Effector CD4-positive, alpha-beta T cell (primary cell): ENCODE measurements around the gene RERG.

ENCODE experiments used
- DNase-seq: peaks from one replicate; pipeline ENCODE4 v3.0.0-alpha.2; 2020

Gene RERG

DNA sequence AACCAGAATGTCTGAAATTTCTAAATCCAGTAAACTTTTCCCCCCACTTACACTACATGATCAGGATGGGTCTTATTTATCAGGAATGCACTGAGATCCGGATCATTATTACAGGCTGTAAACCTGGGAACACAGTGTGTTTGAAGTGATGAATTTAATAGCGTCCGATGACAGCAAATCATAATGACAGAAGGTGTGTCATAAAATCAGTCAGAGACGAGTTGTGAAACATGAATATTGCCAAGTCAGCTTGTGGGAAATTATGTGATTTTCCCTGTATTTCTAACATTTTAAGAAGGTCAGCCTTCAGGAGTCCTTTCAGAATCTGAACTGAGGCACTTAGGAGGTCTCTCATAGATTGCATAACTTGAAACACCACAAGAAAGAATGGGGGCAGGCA, 36.7 kb downstream of the RERG start:
- DNase-seq: no peak

DNA sequence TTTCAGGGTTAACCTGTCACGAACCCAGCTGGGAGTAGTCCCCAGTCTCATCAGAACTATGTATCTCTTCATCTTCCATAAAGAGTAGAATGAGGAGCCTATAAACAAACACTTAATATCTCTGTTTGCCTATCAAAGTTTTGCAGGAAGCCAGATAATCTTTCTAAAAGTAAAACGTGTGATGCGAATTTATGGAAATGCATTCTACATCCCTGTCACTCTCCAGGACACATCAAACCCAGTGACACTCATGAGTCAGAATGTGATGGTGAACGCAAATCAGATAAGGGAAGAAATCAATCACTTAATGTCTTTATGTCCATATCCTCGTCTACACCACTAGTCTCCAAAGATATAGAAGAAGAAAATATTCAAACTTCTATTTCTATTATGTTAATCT, 37.4 kb downstream of the RERG start:
- DNase-seq: no peak

DNA sequence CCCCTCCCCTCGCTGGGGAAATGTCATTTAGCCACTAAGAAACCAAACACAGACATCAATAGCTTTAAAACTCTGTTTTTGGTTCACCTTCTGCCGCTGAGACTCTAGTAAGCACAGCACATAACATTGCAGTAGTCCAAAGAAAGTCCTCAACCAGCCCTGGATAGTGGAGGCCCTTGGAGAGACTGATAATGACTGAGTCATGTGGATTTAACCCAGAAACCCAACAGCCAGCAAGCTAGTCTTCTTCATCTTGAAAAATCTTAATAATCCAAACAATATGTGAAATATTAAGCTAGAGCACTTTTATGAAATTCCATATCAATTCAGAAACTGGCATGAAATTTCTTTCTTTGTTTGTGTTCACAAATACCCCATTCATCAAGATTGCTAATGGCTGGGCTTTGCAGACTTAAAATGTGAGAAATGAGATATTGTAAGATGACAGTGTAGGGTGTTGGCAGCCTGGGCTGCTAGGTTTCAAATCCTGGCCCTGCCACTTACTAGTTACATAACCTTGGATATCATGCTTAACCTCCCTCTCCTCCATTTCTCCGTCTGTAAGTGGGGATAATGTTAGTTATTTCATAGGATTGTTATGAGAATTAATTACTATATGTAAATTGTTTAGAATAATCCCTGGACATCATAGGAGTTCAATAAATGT, 40.1 kb downstream of the RERG start:
- no peak for DNase-seq

DNA sequence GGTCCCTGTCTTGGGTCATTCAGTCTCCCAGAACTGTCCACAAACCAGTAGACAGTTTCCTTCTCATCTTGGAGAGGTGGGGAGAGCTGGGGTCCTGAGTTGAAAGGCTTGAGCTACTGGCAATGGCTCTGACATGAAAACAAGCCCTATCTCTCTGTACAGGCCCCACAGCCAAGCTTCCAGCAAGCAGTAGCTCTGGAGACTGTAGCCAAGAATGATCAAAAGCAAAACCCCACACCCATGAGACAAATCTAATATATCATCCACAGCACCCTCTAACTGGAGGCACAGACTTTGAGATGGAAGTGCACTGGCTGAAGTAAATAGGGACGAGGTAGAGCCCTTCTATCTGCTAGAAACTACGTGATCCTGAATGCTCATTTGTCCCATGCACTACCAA, 40.9 kb downstream of the RERG start:
- DNase-seq: no peak

DNA sequence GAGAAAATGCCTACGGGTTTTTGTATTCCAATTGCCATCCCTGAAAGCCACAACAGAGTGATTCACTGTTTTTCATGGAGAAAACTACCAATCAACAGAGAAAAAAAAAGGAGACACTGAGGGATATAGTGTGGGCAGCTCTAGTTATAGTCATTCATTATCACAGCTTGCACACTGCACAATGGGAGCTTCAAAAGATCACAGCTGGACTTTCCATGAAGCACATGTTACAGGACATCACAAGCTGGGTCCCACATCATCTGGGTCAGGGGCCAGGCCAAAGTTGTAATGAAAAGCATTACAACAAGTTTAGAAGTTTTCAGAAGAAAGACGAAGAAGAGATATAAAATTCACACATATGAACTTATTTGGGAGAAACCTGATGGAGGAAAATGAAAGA, 41.5 kb downstream of the RERG start:
- no peak for DNase-seq

DNA sequence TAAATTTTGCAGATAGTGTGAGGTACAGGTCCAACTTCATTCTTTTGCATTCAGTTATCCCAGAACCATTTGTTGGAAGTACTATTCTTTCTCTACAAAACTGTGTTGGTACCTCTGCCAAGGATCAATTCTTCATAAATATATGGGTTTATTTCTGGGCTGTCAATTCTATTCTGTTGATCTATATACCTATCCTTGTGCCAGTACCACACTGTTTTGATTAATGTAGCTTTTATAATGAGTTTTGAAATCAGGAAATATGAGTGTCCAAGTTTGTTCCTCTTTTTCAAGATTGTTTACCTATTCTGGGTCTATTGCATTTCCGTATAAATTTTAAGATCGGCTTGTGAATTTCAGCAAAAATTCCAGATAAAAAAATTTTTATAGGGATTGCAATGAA, 48.1 kb downstream of the RERG start:
- DNase-seq: no peak

DNA sequence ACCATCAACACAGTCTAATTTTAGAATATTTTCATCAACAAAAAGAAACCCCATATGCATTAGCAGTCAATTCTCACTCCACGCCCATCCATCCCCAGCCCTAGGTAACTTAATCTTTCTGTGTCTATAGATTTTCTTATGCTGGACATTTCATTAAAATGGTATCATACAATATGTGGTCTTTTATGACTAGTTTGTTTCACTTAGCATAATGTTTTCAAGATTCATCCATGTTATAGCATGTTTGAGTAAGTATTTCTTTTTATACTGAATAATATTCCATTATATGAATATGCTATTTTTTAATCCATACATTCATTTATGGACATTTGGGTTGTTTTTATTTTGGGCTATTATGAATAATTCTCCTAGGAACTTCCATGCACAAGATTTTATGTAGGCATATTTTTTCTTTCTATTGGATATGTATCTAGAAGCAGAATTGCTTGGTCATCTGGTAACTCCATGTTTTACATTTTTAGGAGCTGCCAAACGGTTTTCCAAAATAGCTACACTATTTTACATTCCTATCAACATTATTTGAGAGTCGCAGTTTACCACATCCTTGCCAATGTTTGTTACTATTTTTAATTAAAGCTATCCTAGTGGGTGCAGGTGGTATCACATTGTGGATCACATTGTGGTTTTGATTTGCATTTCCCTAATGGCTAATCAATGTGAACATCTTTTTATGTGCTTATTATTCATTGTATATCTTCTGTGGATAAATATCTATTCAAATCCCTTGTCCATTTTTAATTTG, 49.0 kb downstream of the RERG start:
- DNase-seq: no peak

DNA sequence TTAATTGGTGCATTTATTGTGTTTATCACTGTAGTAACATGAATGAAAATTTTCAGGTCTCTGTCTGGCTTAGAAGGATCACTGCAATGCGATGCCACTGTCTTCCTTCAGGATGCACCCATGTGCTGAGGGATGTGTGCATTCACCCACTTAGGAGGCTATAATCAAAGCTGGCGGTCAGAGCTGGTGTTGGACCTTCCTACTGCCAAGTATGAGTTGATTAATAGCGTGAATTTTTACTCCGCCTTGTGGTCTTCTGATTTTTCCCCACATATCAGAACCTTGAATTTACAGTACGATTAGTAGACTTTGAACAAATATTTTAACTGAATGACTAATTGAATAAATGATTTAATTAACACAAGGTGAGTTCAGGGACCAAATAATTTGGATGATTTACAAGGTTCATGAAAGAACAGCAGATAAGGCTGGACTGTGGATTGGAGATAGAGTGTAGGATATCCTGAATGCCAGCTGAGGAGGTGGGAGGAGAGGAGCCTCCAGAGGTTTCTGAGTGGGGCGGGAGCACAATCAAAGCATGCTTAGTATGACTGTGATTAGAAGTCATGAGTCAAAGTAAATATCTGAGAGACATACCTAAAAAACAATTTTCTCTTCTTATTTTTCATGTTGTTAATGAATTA, 50.1 kb downstream of the RERG start:
- DNase-seq: no peak

DNA sequence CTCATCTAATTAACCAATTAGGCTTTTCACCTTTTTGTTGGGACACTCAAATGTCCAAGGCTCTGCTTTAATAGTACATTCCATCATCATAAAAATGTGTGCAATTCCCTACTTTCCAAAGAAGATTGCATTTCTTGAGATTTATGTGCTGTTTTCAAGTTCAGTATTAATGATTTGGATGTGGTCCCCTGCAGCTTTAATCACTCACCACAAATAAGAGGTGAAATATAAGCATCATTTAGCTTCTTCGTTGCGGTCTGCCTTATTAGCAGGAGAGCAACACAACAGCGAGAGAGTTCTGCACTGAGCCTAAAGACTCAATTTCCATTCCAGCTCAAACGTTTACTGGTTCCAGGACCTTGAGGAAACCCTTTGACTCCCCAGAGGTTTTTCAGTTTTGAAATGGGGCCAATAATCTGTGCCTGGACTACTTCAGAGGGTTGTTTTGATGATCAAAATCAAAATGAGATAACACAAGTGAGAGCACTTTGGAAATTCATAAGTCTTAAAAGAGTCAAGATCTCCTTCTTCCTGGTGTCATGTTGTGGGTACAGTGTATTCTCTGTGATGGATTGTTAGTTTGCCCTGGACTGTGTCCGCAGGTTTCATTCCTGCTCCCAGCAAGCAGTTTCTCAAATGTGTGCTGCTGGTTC, 53.1 kb downstream of the RERG start:
- DNase-seq: no peak

DNA sequence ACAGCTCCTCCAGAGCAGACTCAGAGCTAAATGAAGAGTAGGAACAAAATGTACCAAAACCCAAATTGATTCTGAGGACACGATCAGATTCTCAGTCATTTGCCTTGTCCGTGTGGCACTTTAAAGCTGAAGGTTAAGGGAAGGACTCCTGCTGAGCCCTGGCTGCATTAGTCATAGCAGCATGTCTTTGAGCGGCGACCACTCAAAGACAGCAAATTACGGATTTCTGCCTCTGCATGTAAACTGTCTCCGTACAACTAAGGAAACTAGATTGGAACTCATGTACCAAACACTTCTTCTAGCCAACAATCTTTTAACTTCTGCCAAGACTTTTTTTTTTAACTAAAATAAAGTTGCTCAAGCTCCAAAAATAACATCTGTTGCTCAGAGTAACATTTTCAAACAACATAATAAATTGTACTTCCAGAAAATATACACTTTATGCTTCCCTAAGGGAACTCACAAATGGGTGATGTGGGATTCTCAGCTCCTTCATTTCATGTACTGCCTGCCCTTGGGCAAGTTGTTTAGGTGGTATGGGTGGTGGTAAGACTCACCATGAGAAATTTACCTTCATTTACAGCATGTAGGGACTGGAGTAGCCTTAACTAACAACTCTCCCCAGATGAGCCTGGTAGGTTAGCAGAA, 56.1 kb downstream of the RERG start:
- DNase-seq: no peak

DNA sequence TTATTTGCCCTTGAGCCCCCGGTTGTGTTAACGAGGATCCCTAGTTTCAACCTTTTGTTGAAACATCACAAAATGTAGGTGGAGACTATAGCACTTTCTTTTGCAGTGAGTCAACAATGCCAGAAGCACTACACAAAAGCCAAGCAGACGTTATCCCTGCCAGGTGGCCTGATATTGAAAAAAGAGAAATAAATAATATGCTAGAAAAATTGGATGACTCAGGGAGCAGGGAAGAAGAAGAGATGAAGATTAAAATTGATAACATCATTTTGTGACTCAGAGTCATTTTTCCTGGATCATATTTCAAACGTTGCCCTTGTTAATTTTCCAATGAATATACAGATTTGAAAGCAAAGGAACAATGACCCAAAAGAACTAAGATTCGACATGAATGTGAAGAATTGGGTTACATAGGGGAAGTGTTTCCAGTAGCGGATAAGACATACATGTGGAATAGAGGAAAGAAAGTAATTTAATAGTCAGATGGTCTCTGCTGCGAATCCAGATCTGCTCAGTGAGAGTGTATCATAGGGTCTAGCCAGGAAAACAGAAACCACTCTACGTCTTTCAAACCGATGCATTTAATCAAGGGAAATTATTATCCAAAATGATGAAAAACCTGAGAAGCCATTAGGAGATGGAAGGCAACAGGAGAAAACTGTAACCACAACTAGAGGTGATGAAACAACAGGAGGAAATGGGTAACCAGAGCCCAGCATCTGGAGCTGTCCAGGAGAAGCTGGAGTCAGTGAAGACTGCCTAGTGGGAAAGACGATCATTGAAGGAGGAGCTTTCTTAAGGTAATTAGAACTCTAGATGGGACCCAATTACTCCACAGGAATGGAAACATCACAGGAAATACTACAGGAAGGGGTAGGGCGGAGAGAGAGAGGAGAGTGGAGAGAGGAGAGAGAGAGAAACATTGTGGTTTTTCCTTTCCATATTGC, 57.9 kb downstream of the RERG start:
- DNase-seq: no peak

DNA sequence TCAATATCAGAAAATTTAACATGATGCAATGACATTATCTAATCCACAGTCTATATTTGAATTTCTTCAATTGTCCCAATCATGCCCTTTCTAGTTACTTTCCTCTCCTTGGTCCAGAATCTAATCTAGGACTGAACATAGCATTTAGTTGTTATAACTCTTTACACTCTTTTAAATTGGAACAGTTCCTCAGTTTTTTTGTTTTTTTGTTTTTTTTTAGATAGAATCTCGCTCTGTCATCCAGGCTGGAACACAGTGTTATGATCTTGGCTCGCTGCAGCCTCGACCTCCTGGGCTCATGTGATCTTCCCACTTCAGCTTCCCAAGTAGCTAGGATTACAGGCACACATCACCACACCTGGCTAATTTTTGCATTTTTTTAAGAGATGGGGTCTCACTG, 63.1 kb downstream of the RERG start:
- no peak for DNase-seq

DNA sequence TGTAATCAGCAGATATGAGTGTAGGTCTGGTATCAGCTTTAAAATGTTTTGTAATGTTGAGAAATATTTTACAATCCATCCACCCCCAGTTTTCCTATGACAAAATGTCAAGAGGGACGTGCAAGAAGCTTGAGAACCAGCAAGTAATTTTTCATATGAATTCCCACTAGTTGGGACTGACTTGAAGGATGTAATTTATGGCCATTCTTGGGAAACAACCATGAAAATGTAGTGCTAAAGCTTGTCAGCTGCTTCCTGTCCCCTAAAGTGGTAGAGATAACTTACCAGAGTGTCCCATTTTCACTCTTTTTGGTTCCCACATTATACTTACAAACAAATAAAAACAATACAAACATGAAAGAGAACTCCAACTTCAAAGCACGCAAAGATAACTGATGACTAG, 63.9 kb downstream of the RERG start:
- no peak for DNase-seq

DNA sequence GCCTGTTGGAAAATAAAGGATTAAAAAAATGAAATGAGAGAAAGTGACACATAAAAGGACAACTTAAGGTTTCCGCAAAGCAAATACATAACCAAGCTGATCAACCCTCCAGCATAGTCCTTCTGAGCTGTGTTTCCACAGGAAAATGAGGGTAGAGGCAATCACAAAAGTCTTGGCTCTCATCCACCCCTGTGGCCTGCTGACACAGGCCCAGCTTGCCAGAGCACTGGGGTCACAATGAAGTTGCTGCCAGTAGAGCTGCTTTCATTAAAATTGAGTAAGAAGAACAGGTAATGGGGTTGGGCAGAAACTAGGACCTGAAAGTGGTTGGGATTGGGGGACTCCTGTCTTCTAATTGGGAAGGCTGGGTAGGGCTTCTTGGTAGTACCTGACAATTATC, 65.9 kb downstream of the RERG start:
- no peak for DNase-seq

DNA sequence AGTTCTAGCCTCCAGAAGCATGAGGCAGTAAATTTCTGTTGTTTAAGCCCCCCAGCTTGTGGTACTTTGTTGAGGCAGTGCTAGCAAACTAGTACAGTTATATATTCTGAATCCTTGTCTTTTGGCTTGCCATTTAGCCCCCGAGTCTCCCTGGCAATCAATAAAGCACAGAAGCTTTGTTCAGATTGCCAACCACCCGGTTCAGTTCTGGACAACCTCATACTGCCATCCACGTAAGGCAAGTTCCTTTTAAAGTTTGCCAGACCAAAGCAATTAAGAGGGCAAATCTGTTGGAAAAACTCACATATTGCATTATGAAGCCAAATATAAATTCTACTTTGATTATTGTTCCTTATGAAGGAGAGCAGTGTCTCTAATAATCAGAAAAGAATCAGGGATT, 67.1 kb downstream of the RERG start:
- DNase-seq: no peak

DNA sequence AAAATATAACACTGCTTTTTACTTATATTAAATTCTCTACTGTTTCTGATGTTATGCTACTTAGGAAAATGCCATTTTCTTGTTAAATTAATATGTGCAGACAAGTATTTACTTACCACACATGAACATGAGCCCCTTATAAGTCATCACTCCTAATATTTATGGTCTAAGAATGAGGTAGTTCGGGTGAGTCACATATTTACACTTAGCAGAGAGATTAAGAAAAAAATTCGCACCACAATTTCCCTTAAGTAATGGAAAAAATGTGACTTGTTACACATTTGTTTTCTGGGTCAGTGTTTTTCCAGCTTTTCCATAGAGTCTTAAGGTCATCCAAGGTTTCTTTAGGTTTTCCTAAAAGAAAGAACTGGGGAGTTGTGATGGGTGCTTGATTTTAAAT, 68.3 kb downstream of the RERG start:
- no peak for DNase-seq

DNA sequence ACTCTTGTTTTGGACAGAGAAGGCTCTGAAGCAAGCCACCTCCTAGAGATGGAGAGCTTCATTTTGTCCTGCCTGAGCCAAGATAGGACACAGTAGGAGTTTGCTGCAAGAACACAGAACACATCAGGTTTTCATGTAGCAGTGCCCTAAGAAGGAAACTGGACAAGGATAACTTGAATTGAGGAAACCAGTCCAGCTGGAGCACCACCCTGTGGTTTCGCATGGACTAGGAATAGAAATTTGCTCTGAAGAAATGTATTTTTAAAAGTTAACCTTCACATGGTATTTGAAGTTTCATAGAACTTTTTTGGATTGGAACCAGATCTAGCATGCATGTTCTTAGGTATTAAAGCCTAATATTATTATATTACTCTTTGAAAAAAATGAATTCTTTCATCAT, 68.8 kb downstream of the RERG start:
- no peak for DNase-seq

DNA sequence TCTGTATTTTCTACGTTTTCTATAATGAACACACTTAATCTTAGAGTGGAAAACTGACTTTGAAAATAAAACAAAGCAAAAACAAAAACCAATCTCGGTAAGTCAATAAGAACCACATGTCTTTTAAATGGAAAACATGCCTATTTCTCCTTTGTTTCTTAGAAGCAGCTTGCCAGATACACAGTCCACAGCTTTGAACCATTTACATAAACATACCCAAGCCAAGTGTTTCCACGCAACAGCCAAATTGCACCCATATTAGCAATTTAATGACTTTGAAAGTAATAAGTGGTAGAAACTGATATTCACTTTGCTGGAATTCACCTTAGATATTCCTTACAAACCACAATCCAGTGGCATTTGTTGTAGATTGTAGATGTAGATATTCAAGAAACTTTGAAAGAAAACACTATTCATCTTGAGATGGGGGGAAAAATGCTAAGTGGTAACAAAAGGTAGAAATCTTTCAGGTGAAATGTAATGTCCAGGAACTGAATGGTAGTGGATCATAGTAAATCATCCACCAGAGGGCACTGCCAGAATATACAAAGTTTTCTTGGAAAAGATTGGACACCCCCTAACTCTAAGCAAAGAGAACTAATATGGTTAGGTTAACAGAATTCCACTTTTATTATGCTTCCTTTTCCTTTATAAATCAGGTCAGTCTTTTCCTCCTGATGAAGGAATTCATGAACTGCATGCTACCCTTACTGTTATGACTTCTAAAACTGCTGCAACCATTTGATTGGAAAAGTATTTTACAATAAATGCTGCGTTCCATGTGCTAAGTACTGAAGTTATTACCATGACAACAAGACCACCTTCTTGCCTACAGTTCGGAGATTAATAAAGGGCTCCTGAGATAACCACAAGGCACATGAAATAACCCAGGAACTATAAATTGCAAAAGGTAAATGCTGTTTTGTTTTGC, 69.8 kb downstream of the RERG start:
- DNase-seq: no peak

DNA sequence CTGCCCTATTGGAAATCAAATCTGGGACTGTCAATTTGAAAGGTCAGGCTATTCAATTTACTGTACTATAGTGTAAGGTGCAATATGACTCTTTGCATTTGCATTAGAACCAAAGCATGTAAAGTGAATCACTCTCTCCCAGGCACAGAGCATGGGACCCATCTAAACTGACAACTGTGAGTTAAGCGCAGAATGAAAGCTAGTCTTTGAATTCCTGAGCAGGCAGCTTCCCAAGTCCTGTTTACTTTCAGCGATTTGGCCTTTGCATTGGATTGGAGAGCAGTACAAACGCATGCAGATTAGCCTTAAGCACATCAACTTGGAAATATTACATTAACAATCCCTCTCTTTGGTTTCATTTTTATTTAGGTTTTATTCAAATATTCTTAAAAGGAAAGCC, 74.6 kb downstream of the RERG start:
- no peak for DNase-seq

DNA sequence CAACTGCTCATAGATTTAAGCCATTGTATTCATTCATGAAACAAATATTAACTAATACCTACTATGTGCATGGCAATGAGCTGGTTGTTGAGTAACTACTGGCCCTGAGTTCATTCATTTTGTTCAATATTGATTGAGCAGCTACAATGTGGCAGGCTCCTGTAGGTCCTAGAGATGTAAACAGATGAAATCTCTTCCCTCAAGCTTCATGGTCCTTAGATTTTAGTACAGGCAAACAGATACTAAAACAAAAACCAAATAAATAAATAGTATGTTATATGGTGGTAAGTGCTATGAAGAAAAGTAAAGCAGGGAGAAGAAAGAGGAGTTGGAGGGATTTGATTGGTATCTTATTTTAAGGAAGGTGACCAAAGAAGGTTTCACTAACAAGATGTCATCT, 77.8 kb downstream of the RERG start:
- no peak for DNase-seq

DNA sequence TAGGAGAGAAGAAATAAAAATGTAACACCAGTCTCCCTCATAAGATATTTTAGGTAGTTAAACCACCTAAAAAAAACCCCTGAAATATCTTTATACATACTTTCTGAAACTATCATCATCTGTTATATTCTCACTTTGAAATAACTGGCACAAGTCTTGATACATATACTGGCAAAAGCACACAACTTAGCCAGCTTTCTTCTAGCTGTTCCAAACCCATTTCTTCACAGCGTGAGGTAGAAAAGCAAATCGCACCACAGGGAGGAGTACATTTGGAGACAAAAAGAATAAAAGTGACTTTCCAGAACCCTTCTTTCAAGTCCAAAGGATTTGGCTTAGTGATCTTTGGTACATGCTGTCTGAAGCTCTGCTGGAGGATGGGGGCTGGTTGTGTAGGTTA, 78.5 kb downstream of the RERG start:
- DNase-seq: no peak
